MG63 (cell line): ENCODE measurements around the gene SUSD6. TPM values are rescaled to one million over a fixed set of nuclear protein-coding genes. Genes with fewer than 3 reads are reported as not detected.
"Not testable (repeated sequence)": the region's sequence is repeated elsewhere in the genome, so short reads cannot be mapped to it uniquely, and the experiment has no call there.

ENCODE experiments used
- DNase-seq: peaks from one replicate; pipeline ENCODE4 v3.0.0-alpha.2; 2020
- H3K27me3 ChIP-seq: fragments of 250-450 bp; sonication (Bioruptor Pico); 2 replicates; pipeline ENCODE4 v1.5.1; 2020; ENCODE audit warnings: mild to moderate bottlenecking, moderate library complexity
- H3K36me3 ChIP-seq: fragments of 250-450 bp; sonication (Bioruptor Pico); 2 replicates; pipeline ENCODE4 v1.5.1; 2020; ENCODE audit warnings: mild to moderate bottlenecking, moderate library complexity
- H3K4me3 ChIP-seq: fragments of 250-450 bp; sonication (Bioruptor Pico); 2 replicates; pipeline ENCODE4 v1.5.1; 2020; ENCODE audit warnings: mild to moderate bottlenecking, moderate library complexity
- H3K9me3 ChIP-seq: fragments of 250-450 bp; sonication (Bioruptor Pico); 2 replicates; pipeline ENCODE4 v1.5.1; 2020; ENCODE audit warnings: mild to moderate bottlenecking, moderate library complexity
- total RNA-seq: library from RNA; depleted of rRNA; stranded (reverse); fragments of >200 nt; shearing (Covaris generic); gene quantifications from 2 replicates; pipeline ENCODE4 v1.2.3, GENCODE V29; 2014; ENCODE audit warnings: low replicate concordance

The SUSD6 gene
- total RNA-seq, 1 experiment from 2014 or later = 3.1 TPM

DNA sequence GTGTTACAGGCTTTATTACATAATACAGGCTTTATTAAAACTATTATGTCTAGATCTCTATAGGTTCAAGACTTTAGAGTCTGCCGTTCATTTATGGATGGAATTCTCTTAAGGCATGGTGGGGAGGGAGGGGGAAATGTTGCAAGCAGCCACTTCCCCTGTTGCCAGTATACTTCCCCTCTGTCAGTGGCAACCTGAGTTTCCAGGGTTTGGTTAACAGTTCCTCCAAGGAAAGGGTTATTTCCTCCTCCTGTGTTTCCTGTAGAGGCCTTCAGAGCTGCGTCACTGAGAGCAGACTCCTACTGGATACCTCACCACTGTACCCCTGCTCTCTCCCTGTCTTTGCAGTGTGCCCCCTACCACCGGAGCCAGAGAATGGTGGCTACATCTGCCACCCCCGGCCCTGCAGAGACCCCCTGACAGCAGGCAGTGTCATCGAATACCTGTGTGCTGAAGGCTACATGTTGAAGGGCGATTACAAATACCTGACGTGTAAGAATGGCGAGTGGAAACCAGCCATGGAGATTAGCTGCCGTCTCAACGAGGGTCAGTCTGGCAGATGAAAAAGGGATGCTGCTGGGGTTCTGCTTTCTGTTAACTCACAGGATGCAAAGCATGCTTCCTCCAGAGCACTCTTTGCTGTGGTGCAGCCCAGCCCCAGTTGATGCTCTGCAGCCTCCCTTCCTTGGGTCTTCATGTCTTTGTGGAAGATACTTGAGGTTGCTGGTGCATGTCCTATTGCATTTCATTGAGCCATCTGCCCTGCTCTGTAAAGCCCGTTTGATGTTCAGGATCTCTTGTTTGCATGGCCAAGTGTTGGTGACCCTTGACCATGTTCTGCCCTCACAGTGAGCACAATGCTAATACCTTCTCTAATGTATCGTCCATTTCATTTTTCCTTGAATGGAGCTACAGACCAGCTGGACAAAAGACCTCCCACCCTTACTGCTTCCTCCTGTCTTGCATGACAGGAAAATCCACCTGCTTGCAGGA, 91.9 kb downstream of the SUSD6 start:
- no peaks in the 10 kb centered on the region for H3K27me3 ChIP-seq
- no peaks in the 10 kb centered on the region for H3K9me3 ChIP-seq
- DNase-seq = no peak

DNA sequence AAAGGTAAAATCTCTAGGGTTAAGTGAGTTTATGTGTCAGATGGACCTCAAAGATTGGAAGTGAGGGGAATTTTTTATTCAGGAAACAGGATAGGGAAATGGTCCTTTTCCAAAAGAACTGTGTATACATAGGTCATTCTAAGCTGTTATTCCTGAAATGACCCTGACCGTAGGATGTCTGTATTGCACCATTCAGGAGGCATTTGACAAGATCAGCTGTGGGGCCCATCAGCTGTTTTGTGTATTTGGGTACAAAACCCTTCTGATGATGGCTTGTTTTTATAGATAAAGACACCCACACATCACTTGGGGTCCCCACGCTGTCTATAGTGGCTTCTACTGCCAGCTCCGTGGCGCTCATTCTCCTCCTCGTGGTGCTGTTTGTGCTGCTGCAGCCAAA, 92.9 kb downstream of the SUSD6 start:
- H3K27me3 ChIP-seq = no peaks in the 10 kb centered on the region
- no peak for DNase-seq
- H3K9me3 ChIP-seq = no peaks in the 10 kb centered on the region
- H3K4me3 ChIP-seq = no peak overlapping the region
- no peaks in the 10 kb centered on the region for H3K36me3 ChIP-seq

More for the DNA sequence above, 91.9 kb downstream of the SUSD6 start:
- no peak overlapping the region for H3K4me3 ChIP-seq
- H3K36me3 ChIP-seq = no peaks in the 10 kb centered on the region

DNA sequence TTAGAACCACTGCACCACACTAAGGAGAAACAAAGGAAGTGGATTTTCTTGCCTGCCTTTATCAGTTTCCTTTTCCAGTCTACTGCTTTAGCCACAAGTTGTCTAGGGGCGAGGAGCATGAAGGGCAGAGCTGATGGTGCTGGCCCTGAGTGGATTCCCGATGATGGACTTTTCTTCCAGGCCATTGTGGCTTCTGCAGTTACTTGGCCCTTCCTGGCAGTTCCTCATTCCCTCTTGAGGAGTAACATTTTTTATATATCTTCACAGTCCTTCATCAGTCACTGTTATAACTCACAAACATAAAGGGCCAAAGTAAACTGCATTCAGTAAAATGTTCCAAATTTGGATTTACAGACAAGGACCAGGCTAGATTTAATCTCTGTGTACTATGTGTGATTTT, 94.3 kb downstream of the SUSD6 start:
- Histone ChIP-seq H3K36me3 (no peaks in the 10 kb centered on the region), H3K27me3 (no peaks in the 10 kb centered on the region)
- DNase-seq = no peak

DNA sequence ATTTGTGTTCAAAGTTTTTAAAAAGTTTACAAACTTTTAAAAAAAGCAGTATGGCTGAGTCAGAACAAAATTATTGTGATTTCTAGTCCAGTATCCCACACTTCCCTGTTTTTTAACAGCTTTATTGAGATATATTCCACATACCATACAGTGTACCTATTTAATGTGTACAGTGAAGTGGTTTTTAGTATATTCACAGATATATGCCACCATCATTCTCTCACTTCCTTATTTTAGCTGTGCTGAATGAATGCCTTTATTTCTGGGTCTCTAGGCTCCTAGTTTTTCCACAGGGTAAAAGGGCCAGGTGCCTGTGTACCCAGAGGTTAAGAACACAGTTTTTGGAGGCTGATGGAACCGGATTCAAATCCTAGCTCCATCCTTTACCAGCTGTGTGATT, 96.7 kb downstream of the SUSD6 start:
- DNase-seq = no peak
- Histone ChIP-seq H3K27me3 (no peaks in the 10 kb centered on the region), H3K36me3 (no peaks in the 10 kb centered on the region), H3K9me3 (no peaks in the 10 kb centered on the region), H3K4me3 (no peak overlapping the region)

More for the DNA sequence above, 94.3 kb downstream of the SUSD6 start:
- H3K9me3 ChIP-seq = no peaks in the 10 kb centered on the region
- H3K4me3 ChIP-seq = no peak overlapping the region

DNA sequence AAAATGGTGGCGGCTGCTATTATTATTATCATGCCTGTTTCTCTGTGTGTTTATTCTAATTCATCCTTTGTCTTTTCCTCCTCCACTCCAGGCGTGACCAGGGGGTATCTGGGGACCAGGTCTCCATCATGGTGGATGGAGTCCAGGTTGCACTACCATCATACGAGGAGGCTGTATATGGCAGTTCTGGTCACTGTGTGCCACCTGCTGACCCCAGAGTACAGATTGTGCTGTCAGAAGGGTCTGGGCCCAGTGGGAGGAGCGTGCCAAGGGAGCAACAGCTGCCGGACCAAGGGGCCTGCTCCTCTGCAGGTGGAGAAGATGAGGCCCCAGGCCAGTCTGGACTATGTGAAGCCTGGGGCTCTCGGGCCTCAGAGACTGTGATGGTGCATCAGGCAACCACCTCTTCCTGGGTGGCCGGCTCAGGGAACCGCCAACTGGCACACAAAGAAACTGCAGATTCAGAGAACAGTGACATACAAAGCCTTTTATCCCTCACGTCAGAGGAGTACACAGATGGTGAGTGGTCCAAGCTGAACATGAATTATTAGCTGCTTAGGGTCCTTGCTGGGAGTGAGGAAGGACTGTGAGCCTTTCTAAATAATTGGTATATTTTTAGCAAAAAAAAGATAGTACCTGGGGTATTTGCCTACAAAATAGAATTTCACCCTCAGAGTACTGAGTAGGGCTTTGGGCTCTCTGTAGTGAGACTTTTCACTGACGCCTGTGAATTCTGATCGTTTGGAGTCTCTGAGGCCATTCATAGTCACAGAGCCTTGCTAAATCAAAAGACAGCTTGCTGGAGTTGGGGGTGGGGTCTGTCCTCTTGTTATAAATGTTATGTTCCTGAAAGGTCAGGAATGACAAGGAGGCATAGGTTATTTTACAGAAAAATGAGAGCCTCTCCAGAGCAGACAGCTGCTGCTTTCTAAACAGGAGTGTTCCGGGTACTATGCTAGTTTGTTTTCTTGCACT, 97.5 kb downstream of the SUSD6 start:
- DNase-seq = no peak
- Histone ChIP-seq H3K36me3 (no peaks in the 10 kb centered on the region), H3K27me3 (no peaks in the 10 kb centered on the region), H3K9me3 (no peaks in the 10 kb centered on the region), H3K4me3 (no peak overlapping the region)

DNA sequence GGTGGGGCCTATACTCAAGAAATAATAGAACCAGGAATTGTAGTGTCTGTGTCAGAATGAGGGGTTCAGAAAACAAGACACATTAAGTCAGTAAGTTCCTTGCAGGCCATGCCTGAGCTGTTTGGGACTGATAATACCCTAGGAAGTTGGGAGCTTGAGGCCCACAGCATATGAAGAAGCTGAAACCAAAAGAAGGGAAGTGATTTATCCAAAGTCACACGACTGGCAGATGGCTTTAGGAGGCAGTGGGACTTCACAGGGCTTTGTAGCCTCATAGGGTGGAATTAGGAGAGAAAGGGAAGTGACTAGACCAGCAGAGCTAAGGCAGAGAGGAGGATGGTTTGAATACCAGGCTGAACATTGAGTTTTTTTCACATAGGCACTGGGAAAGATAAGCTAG, 99.0 kb downstream of the SUSD6 start:
- Histone ChIP-seq H3K9me3 (no peaks in the 10 kb centered on the region), H3K27me3 (no peaks in the 10 kb centered on the region), H3K4me3 (no peak overlapping the region), H3K36me3 (no peaks in the 10 kb centered on the region)
- DNase-seq = no peak

DNA sequence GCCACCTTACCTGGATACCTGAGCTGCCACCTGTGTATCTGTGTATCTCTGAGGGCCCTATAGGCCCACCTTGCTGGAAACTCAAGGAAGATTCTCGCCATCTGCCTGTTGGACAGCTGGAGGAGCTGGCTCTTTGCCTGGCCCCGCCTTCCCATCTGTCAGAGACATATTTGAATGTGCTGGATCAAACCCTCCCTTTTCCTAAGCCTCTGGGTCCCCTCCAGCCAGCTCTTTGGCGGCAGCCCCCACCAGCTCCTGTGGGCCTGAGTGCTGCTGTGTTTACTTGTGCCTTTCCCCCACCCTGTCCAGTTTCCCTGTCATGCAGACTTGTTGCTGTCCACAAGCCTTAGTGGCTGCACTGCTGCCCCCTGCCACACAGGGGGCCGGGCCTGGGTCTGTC, 99.7 kb downstream of the SUSD6 start:
- Histone ChIP-seq H3K4me3 (no peak overlapping the region), H3K27me3 (no peaks in the 10 kb centered on the region), H3K36me3 (no peaks in the 10 kb centered on the region), H3K9me3 (no peaks in the 10 kb centered on the region)
- no peak for DNase-seq

DNA sequence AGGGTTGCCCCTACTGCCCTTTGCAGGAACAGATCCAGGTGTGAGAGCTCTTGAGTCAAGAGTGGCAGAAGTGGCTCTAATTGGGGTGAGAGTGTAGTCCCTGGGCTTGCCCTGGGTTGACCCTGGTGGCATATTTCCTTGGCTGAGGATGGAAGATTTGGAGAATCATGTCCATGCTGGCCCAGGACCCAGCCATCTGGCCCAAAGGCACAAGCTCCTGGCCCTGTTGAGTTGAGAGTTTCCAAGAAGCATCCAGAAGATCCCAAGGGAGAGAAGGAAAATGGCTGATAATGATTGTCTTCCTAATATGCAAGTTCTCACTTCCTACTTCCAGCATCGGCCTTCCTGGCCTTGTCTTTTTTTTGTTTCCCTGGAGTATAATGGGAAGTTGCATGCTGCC, 100.1 kb downstream of the SUSD6 start:
- Histone ChIP-seq H3K9me3 (no peaks in the 10 kb centered on the region), H3K27me3 (no peaks in the 10 kb centered on the region)

DNA sequence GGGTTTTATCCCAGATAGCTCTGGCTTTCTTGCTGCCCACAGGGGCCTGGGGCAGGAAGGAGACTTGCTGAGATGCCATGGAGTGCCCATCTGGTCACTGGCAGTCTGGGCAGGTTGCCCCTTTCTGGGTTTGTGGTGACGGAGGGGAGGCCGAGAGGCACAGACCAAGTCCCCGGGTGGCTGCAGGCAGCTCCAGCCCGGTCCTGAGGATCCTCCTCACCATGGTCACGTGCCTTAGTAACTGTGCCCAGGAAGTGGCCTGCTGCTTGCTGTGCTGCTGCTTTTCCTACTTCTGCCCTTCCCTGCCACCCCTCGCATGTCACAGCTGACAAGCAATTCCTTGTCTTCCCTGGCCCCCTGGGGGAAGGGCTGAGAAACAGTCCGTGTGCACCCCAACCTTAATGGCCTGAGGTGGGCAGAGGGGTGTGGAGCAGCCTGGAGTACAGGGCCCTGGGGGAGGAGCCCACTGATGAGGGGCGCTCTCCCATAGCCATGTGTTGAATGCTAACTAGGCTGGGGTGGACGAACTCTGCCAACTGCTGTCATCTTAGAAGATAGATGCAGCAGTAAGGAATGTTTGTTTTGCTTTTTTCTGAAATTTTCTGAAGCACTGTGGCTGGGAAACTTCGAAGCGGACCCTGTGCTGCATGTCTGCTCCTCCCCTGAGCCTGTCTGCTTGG, 100.6 kb downstream of the SUSD6 start:
- Histone ChIP-seq H3K27me3 (no peaks in the 10 kb centered on the region), H3K9me3 (no peaks in the 10 kb centered on the region), H3K36me3 (no peaks in the 10 kb centered on the region), H3K4me3 (no peak overlapping the region)
- no peak for DNase-seq

More for the DNA sequence above, 100.1 kb downstream of the SUSD6 start:
- no peak for DNase-seq
- Histone ChIP-seq H3K4me3 (no peak overlapping the region), H3K36me3 (no peaks in the 10 kb centered on the region)

DNA sequence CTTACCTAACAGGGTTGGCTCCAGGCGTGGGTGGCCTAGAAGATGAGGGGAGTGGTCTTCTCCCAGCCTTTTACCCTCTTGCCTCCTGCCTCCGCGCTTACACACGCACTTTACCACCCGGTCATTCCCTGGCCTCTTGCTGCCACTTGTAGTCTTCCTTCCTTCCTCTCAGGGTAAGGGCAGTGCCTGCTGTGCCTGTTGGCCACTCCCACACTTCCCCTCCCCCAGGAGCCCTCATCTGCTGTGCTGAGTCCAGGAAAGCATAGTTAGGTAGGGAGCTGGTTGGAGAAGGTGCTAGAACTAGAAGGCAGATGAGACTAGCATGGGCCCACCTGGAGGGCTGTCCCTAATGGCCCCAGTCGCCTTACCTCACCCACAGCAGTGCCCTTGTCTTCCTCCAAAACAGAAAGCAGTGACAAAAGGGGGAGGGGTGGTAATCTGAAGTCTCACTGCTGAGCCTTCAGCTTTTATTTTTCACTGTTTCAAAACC, 101.2 kb downstream of the SUSD6 start:
- H3K27me3 ChIP-seq = no peaks in the 10 kb centered on the region
- no peaks in the 10 kb centered on the region for H3K9me3 ChIP-seq
- no peak overlapping the region for H3K4me3 ChIP-seq
- no peak for DNase-seq
- H3K36me3 ChIP-seq = no peaks in the 10 kb centered on the region

DNA sequence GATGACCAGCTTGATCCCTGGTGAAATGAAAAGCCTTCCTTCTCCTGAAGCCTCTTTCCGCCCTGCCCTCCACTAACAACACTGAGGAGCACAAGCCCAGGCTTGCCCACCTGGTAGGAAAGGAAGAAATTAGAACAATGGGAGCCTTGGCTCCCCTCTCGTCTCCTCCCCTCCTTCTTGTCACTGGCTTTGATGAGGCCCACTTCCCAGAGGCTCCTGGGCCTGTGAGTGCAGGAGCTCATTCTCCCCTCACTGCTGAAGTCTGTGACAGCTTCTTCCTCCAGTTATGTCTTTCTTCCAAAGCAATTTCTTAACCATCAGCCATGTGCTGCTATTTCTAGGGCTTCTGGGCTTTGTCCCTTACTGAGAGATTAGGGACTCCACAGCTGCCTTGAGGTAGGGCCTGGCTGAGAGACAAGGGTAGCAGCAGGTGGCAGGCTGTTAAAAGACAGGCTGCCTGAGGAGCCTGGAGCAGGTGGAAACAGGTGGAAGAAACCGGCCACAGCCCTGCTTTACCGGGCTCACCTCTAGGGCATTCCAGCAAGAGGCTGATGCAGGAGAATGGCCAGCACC, 101.9 kb downstream of the SUSD6 start:
- no peaks in the 10 kb centered on the region for H3K36me3 ChIP-seq
- H3K27me3 ChIP-seq = no peaks in the 10 kb centered on the region
- H3K4me3 ChIP-seq = no peak overlapping the region
- DNase-seq = no peak
- no peaks in the 10 kb centered on the region for H3K9me3 ChIP-seq

DNA sequence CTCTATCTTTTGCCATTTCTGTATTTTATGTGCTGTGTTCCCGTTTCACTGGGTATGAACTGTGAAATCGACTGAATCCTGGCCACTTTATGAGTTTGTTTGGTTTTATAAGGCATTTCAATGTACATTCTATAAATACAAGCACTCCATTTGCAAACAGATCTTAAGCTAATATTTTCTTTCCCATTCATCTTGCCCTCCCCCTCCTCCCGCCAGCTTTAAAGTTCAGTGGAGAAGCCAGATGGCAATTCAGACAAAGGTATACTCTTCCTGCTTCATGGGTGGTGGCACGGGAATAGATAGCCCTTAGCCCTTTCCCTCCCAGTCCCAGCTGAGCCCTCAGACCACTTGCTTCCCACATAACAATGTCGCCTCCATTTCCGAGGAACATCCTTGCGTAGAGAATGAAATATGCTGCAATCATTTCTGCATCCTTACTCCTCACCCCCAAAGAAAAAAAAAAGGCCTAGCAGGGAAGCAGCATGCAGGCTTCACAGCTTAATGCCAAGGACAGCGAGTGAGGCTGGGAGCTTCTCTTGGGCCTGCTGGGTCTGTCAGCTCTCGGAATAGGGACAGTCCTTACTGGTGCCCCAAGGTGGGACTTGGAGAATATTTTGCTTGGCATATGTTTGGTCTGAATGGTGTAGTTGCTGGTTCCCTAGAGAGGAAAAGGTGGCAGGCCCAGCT, 102.7 kb downstream of the SUSD6 start:
- DNase-seq = no peak
- no peak overlapping the region for H3K4me3 ChIP-seq
- no peaks in the 10 kb centered on the region for H3K27me3 ChIP-seq
- H3K36me3 ChIP-seq = no peaks in the 10 kb centered on the region
- no peaks in the 10 kb centered on the region for H3K9me3 ChIP-seq

DNA sequence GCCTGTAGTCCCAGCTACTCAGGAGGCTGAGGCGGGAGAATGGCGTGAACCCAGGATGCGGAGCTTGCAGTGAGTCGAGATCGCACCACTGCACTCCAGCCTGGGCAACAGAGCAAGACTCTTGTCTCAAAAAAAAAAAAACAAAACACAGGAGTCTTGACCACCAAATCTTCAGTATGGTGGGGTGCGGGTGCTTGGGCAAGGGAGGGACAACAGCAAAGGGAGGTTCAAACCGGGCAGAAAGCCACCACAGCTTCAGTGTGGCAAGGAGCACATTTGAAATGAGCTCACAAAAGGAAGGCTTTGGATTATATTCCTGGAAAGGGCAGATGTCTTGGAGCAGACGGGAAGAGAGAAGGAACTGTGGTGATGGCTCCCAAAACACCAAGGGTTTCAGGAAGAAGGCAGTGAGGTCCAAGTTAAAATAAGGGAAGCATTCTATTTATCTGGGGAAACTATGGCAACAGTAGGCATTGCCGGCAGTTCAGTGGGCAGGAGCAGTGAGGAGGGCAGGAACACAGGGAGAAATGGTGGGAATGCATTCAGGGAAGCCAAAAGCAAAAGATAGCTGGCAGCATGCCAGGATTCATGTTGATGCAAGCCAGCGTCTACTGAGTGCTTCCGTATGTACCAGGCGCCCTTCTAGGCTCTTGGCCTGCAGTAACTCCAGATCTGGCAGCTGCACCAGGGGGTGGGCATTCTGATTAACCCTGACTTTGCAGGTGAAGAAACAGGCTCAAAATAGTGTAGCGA, 104.5 kb downstream of the SUSD6 start:
- DNase-seq = peak; percentile 75
- Histone ChIP-seq H3K27me3 (no peaks in the 10 kb centered on the region), H3K4me3 (no peak overlapping the region)

DNA sequence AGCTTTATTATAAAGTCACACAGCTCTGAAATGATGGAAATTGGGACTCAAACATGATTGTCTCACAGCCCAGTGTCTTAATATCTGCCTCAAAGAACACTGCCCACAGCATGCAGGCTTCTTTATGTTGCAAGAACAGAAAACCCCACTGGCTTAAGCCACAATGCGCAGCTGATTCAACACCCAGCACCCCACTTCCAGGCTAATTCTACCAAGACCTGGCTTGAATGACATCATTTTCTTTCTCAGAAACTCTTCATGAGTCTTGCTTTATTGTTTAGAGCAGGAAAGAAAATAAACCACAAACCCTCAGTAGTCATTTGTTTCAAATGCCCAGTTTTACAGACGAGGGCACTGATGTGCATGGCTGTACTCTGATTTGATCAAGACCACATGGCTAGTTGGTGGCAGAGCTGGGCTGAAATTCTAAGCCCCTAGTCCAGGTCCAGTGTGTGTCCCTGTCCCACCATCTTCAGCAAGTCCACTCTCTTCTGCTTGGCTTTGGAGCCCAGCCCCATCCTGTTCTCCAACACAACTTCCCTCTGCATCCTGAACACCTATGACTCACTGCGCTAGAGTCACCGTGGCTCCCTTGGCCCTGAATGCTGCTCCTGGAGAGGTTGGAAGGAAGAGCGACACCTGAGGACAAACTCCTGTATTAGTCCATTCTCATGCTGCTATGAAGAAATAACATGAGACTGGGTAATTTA, 105.2 kb downstream of the SUSD6 start:
- no peaks in the 10 kb centered on the region for H3K27me3 ChIP-seq
- H3K9me3 ChIP-seq = no peaks in the 10 kb centered on the region
- no peaks in the 10 kb centered on the region for H3K36me3 ChIP-seq
- peak; percentile 63 for DNase-seq
- H3K4me3 ChIP-seq = no peak overlapping the region

More for the DNA sequence above, 104.5 kb downstream of the SUSD6 start:
- no peaks in the 10 kb centered on the region for H3K36me3 ChIP-seq
- H3K9me3 ChIP-seq = no peaks in the 10 kb centered on the region

DNA sequence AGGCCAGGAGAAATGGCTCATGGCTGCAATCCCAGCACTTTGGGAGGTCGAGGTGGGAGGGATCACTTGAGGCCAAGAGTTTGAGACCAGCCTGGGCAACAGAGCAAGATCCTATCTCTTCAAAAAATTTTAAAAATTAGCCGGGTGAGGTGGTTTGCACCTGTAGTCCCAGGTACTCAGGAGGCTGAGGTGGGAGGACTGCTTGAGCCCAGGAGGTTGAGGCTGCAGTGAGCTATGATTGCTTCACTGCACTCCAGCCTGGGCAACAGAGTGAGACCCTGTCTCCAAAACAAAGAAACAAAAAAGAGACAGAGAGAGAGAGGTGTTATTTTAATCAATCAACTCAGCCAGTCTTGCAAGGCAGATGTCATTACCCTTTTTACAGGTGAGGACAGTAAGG, 107.2 kb downstream of the SUSD6 start:
- not testable (repeated sequence) for H3K9me3 ChIP-seq, DNase-seq, H3K36me3 ChIP-seq, H3K27me3 ChIP-seq, H3K4me3 ChIP-seq
